ENCODE measurements around the gene CLP1.
"Not testable (repeated sequence)": the region's sequence is repeated elsewhere in the genome, so short reads cannot be mapped to it uniquely, and the experiment has no call there.

The CLP1 gene

GRCh38 chr11:57651408-57651807 lies 6.2 kb upstream of the CLP1 start:
- DNase-seq (ENCODE audit: low spot score): no peak
- no peak overlapping the region for H2BK5ac ChIP-seq (ENCODE audit: low read length)
- no peak overlapping the region for H4K91ac ChIP-seq (ENCODE audit: low read depth, low read length, poor library complexity)
- H2BK15ac ChIP-seq (ENCODE audit: low read length): no peak overlapping the region
- no CpG with 5 or more reads among the region's 7 CpGs for WGBS, 2 donors (ENCODE audit: extremely low coverage in 2 of 2, insufficient read length in 2 of 2, insufficient replicate concordance in 1 of 2)
- H3K18ac ChIP-seq (ENCODE audit: low read length): no peak overlapping the region
- no peak overlapping the region for H2BK120ac ChIP-seq (ENCODE audit: low read depth, low read length)
- H3K9me3 ChIP-seq (replicated peaks in 1 of 2; ENCODE audit: control insufficient read depth in 2 of 2, insufficient read depth in 1 of 2, low read depth in 1 of 2, low read length in 2 of 2): no peaks in the 10 kb centered on the region
- H3K4me2 ChIP-seq (ENCODE audit: insufficient read depth, low read length, poor library complexity, severe bottlenecking): no peak overlapping the region
- peaks cover 41 to 45% of the 10 kb centered on the region in 2 donors for H3K4me1 ChIP-seq (ENCODE audit: control insufficient read depth in 2 of 2, insufficient read depth in 1 of 2, low read depth in 1 of 2, low read length in 2 of 2)
- H2AK5ac ChIP-seq (ENCODE audit: low read depth, low read length): no peak overlapping the region
- H3K4ac ChIP-seq (ENCODE audit: low read length): no peak overlapping the region
- no peak overlapping the region for H4K8ac ChIP-seq (ENCODE audit: low read depth, low read length)
- no peak overlapping the region for H2AFZ ChIP-seq (ENCODE audit: low read length)
- peaks cover 0 to 5% of the 10 kb centered on the region in 2 donors for H3K36me3 ChIP-seq (replicated peaks in 1 of 2; ENCODE audit: control insufficient read depth in 2 of 2, insufficient read depth in 2 of 2, low read length in 2 of 2)
- H3K9ac ChIP-seq (ENCODE audit: low read depth, low read length, poor library complexity): no peak overlapping the region
- no peak overlapping the region for H3K27ac ChIP-seq (replicated peaks; ENCODE audit: low read length)
- H2BK12ac ChIP-seq (ENCODE audit: low read length): no peak overlapping the region
- peaks cover 2% of the 10 kb centered on the region for H3K79me1 ChIP-seq (ENCODE audit: low read depth, low read length)
- no peaks in the 10 kb centered on the region for H3K27me3 ChIP-seq (ENCODE audit: control insufficient read depth in 3 of 3, insufficient read depth in 3 of 3, low read depth in 1 of 3, low read length in 3 of 3)
- no peak overlapping the region for H3K14ac ChIP-seq (ENCODE audit: low read length)
- H3K4me3 ChIP-seq (ENCODE audit: low read length in 2 of 2): no peak overlapping the region
- H3K23ac ChIP-seq (ENCODE audit: low read depth, low read length, poor library complexity): no peak overlapping the region

GRCh38 chr11:57652230-57652629 lies 5.3 kb upstream of the CLP1 start:
- H3K4me1 ChIP-seq (ENCODE audit: control insufficient read depth in 2 of 2, insufficient read depth in 1 of 2, low read depth in 1 of 2, low read length in 2 of 2): peaks cover 35 to 37% of the 10 kb centered on the region in 2 donors
- H4K8ac ChIP-seq (ENCODE audit: low read depth, low read length); H3K4me2 ChIP-seq (ENCODE audit: insufficient read depth, low read length, poor library complexity, severe bottlenecking); H2AFZ ChIP-seq (ENCODE audit: low read length); H3K27me3 ChIP-seq (ENCODE audit: control insufficient read depth in 3 of 3, insufficient read depth in 3 of 3, low read depth in 1 of 3, low read length in 3 of 3); H2BK15ac ChIP-seq (ENCODE audit: low read length); H3K79me1 ChIP-seq (ENCODE audit: low read depth, low read length); H2BK120ac ChIP-seq (ENCODE audit: low read depth, low read length); H3K23ac ChIP-seq (ENCODE audit: low read depth, low read length, poor library complexity); DNase-seq (ENCODE audit: low spot score); H3K9ac ChIP-seq (ENCODE audit: low read depth, low read length, poor library complexity); H4K91ac ChIP-seq (ENCODE audit: low read depth, low read length, poor library complexity); H2BK12ac ChIP-seq (ENCODE audit: low read length); H3K14ac ChIP-seq (ENCODE audit: low read length); H3K36me3 ChIP-seq (replicated peaks in 1 of 2; ENCODE audit: control insufficient read depth in 2 of 2, insufficient read depth in 2 of 2, low read length in 2 of 2); H3K27ac ChIP-seq (replicated peaks; ENCODE audit: low read length); H3K9me3 ChIP-seq (replicated peaks in 1 of 2; ENCODE audit: control insufficient read depth in 2 of 2, insufficient read depth in 1 of 2, low read depth in 1 of 2, low read length in 2 of 2); H2AK5ac ChIP-seq (ENCODE audit: low read depth, low read length); H3K4me3 ChIP-seq (ENCODE audit: low read length in 2 of 2); H3K18ac ChIP-seq (ENCODE audit: low read length); H3K4ac ChIP-seq (ENCODE audit: low read length); H2BK5ac ChIP-seq (ENCODE audit: low read length): not testable (repeated sequence)
- no CpG with 5 or more reads among the region's 14 CpGs for WGBS, 2 donors (ENCODE audit: extremely low coverage in 2 of 2, insufficient read length in 2 of 2, insufficient replicate concordance in 1 of 2)

GRCh38 chr11:57652662-57653061 lies 4.9 kb upstream of the CLP1 start:
- Histone ChIP-seq H2BK120ac (ENCODE audit: low read depth, low read length) (no peak overlapping the region), H3K4ac (ENCODE audit: low read length) (no peak overlapping the region), H3K79me1 (ENCODE audit: low read depth, low read length) (peaks cover 2% of the 10 kb centered on the region), H2BK12ac (ENCODE audit: low read length) (no peak overlapping the region), H2BK15ac (ENCODE audit: low read length) (no peak overlapping the region), H4K91ac (ENCODE audit: low read depth, low read length, poor library complexity) (no peak overlapping the region), H3K4me1 (ENCODE audit: control insufficient read depth in 2 of 2, insufficient read depth in 1 of 2, low read depth in 1 of 2, low read length in 2 of 2) (peaks cover 31 to 33% of the 10 kb centered on the region in 2 donors), H3K4me3 (ENCODE audit: low read length in 2 of 2) (no peak overlapping the region), H3K9me3 (replicated peaks in 1 of 2; ENCODE audit: control insufficient read depth in 2 of 2, insufficient read depth in 1 of 2, low read depth in 1 of 2, low read length in 2 of 2) (no peaks in the 10 kb centered on the region), H3K18ac (ENCODE audit: low read length) (no peak overlapping the region), H3K27ac (replicated peaks; ENCODE audit: low read length) (no peak overlapping the region), H2AK5ac (ENCODE audit: low read depth, low read length) (no peak overlapping the region), H3K14ac (ENCODE audit: low read length) (no peak overlapping the region), H3K23ac (ENCODE audit: low read depth, low read length, poor library complexity) (no peak overlapping the region), H4K8ac (ENCODE audit: low read depth, low read length) (no peak overlapping the region), H3K4me2 (ENCODE audit: insufficient read depth, low read length, poor library complexity, severe bottlenecking) (no peak overlapping the region), H3K36me3 (replicated peaks in 1 of 2; ENCODE audit: control insufficient read depth in 2 of 2, insufficient read depth in 2 of 2, low read length in 2 of 2) (no peaks in the 10 kb centered on the region), H3K27me3 (ENCODE audit: control insufficient read depth in 3 of 3, insufficient read depth in 3 of 3, low read depth in 1 of 3, low read length in 3 of 3) (no peaks in the 10 kb centered on the region), H3K9ac (ENCODE audit: low read depth, low read length, poor library complexity) (no peak overlapping the region), H2BK5ac (ENCODE audit: low read length) (no peak overlapping the region), H2AFZ (ENCODE audit: low read length) (no peak overlapping the region)
- no peak for DNase-seq (ENCODE audit: low spot score)
- WGBS, 2 donors (ENCODE audit: extremely low coverage in 2 of 2, insufficient read length in 2 of 2, insufficient replicate concordance in 1 of 2): no CpG with 5 or more reads among the region's 3 CpGs

GRCh38 chr11:57653163-57653562 lies 4.4 kb upstream of the CLP1 start:
- Histone ChIP-seq H3K23ac (ENCODE audit: low read depth, low read length, poor library complexity) (no peak overlapping the region), H4K91ac (ENCODE audit: low read depth, low read length, poor library complexity) (no peak overlapping the region), H3K4me2 (ENCODE audit: insufficient read depth, low read length, poor library complexity, severe bottlenecking) (no peak overlapping the region), H3K9me3 (replicated peaks in 1 of 2; ENCODE audit: control insufficient read depth in 2 of 2, insufficient read depth in 1 of 2, low read depth in 1 of 2, low read length in 2 of 2) (no peaks in the 10 kb centered on the region), H3K79me1 (ENCODE audit: low read depth, low read length) (peaks cover 2% of the 10 kb centered on the region), H4K8ac (ENCODE audit: low read depth, low read length) (no peak overlapping the region), H3K4me3 (ENCODE audit: low read length in 2 of 2) (no peak overlapping the region), H3K9ac (ENCODE audit: low read depth, low read length, poor library complexity) (no peak overlapping the region), H3K27ac (replicated peaks; ENCODE audit: low read length) (no peak overlapping the region), H3K4me1 (ENCODE audit: control insufficient read depth in 2 of 2, insufficient read depth in 1 of 2, low read depth in 1 of 2, low read length in 2 of 2) (peaks cover 27 to 28% of the 10 kb centered on the region in 2 donors), H3K14ac (ENCODE audit: low read length) (no peak overlapping the region), H2BK15ac (ENCODE audit: low read length) (no peak overlapping the region), H3K4ac (ENCODE audit: low read length) (no peak overlapping the region), H2BK12ac (ENCODE audit: low read length) (no peak overlapping the region), H2AK5ac (ENCODE audit: low read depth, low read length) (no peak overlapping the region), H2BK5ac (ENCODE audit: low read length) (no peak overlapping the region), H2BK120ac (ENCODE audit: low read depth, low read length) (no peak overlapping the region), H2AFZ (ENCODE audit: low read length) (no peak overlapping the region), H3K36me3 (replicated peaks in 1 of 2; ENCODE audit: control insufficient read depth in 2 of 2, insufficient read depth in 2 of 2, low read length in 2 of 2) (no peaks in the 10 kb centered on the region), H3K27me3 (ENCODE audit: control insufficient read depth in 3 of 3, insufficient read depth in 3 of 3, low read depth in 1 of 3, low read length in 3 of 3) (no peaks in the 10 kb centered on the region), H3K18ac (ENCODE audit: low read length) (no peak overlapping the region)
- DNase-seq (ENCODE audit: low spot score): no peak
- no CpG with 5 or more reads among the region's 3 CpGs for WGBS, 2 donors (ENCODE audit: extremely low coverage in 2 of 2, insufficient read length in 2 of 2, insufficient replicate concordance in 1 of 2)

Measured in neuronal stem cell (in vitro differentiated cells).